H7 (cell line): Measurements from ENCODE around the gene HSFX2. TPM values are rescaled to one million over a fixed set of nuclear protein-coding genes. Genes with fewer than 3 reads are reported as not detected.
"Not testable (repeated sequence)": the region's sequence is repeated elsewhere in the genome, so short reads cannot be mapped to it uniquely, and the experiment has no call there.

Experiments used
- DNase-seq: peaks from one replicate; pipeline ENCODE4 v3.0.0; 2012
- H3K27me3 ChIP-seq: 2 replicates; pipeline ENCODE4 v1.6.0; 2011; ENCODE audit warnings: mild to moderate bottlenecking, low read length; ENCODE audit not compliant: control insufficient read depth, insufficient read depth
- H3K36me3 ChIP-seq: replicated peaks from 2 replicates; pipeline ENCODE4 v1.5.1; 2011; ENCODE audit warnings: low read length; ENCODE audit not compliant: control insufficient read depth, insufficient read depth
- H3K4me3 ChIP-seq: 2 replicates; pipeline ENCODE4 v1.5.1; 2011; ENCODE audit warnings: low read depth, mild to moderate bottlenecking, control low read depth, low read length, moderate library complexity; ENCODE audit not compliant: insufficient read depth
- total RNA-seq: library from RNA; depleted of rRNA; stranded (reverse); fragments of >200 nt; shearing (Covaris generic); gene quantifications from 2 replicates; pipeline ENCODE4 v1.2.3, GENCODE V29; 2014; rRNA removed

HSFX2 gene, protein sequence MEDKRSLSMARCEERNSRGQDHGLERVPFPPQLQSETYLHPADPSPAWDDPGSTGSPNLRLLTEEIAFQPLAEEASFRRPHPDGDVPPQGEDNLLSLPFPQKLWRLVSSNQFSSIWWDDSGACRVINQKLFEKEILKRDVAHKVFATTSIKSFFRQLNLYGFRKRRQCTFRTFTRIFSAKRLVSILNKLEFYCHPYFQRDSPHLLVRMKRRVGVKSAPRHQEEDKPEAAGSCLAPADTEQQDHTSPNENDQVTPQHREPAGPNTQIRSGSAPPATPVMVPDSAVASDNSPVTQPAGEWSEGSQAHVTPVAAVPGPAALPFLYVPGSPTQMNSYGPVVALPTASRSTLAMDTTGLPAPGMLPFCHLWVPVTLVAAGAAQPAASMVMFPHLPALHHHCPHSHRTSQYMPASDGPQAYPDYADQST
- total RNA-seq: 1.2 and 1.3 TPM in 2 replicates

DNA sequence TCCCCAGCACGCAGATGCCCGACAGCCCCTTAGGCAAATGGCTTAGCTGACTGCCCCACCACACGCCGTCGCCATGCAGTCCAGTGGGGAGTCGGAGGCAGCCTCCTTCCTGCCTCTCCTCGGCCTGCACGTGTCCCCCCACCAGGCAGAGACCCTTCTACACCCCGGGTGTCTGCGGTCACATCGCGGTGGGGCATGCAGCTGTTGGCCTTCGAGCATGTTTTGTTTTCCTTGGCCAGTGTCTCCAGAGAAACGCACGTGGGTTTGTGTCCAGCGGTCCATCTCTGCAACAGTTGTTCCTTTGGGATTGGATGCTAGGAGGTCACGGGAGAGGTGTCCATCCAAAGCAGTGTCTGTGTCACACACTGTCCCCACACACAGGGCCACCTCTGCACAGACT, at the start of gene HSFX2:
Gene HSFX2 (minus strand): TSS at position 101 of the 400 bp plus-strand sequence. CDS start 614 bp downstream, outside the sequence.
- not testable (repeated sequence) for H3K27me3 ChIP-seq, DNase-seq, H3K36me3 ChIP-seq, H3K4me3 ChIP-seq

DNA sequence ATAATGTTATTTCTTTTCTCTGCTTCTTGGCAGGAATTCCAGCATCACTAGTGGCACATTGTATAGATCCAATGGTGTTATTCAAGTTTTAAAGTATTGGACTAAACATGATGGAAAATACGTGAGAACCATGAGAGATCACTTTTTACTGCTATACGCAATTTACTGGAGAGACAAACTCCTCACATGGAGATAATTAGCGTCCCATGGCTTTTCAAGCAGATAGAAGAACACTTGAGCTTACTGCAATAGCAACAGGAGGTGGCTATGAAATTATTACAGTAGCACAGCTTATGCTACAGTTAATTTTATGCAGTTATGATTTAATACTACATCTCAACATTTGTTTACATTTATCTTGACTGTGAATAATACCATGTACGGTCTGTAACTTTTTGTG, 48.4 kb upstream of the HSFX2 start:
- DNase-seq: no peak
- H3K27me3 ChIP-seq: no peaks in the 10 kb centered on the region
- no peaks in the 10 kb centered on the region for H3K36me3 ChIP-seq
- H3K4me3 ChIP-seq: no peak overlapping the region

- no peaks in the 10 kb centered on the region for H3K36me3 ChIP-seq
- no peak for DNase-seq
- H3K27me3 ChIP-seq: no peaks in the 10 kb centered on the region
- no peak overlapping the region for H3K4me3 ChIP-seq
These were observed 46.7 kb upstream of the HSFX2 start for GRCh38 chrX:149641835-149642234.

- H3K4me3 ChIP-seq: no peak overlapping the region
- DNase-seq: no peak
- no peaks in the 10 kb centered on the region for H3K27me3 ChIP-seq
- H3K36me3 ChIP-seq: no peaks in the 10 kb centered on the region
These were observed 46.3 kb upstream of the HSFX2 start for GRCh38 chrX:149641432-149641831.

DNA sequence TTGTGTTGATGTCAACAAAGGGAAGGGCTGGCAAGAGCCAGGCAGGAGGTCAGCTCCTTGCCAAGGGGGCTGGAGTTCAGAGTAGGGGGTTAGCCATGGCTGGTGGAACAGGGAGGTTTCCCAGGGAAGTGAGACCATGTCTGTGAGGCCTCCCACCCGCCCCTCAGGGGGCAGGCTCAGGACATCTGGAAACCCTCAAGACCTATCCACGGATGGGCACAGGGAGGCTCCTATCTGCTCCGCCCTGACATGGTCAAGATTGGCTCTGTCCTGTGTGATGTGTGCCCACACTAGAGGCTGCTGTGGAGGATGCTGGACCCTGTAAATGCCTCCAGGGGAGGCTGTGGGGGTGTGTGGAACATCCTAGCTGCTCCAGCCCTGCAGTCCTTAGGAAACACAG, 44.5 kb upstream of the HSFX2 start:
- Histone ChIP-seq H3K27me3 (peaks cover 3% of the 10 kb centered on the region; the same call in 1 of the 2 replicates), H3K4me3 (no peak overlapping the region), H3K36me3 (no peaks in the 10 kb centered on the region)
- no peak for DNase-seq

DNA sequence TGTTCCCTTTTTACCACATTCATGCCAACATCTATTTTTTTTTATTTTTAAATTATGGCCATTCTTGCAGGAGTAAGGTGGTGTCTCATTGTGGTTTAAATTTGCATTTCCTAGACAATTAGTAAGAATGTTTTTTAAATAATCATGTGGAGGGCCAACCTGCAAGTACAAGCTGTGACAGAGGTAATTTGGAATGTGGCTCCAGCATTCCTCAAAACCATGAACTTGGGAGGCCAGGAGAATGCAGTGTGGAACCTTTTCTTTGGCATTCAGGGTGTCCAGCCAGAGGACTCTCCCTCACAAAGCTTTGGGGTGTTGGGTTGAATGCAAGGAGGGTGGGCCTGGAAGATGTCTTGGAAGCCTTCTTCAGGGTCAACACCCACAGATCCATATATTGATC, 43.7 kb upstream of the HSFX2 start:
- Histone ChIP-seq H3K27me3 (peaks cover 3% of the 10 kb centered on the region; the same call in 1 of the 2 replicates), H3K4me3 (no peak overlapping the region), H3K36me3 (no peaks in the 10 kb centered on the region)
- DNase-seq: no peak

GRCh38 chrX:149633511-149633910, 38.4 kb upstream of the HSFX2 start:
- Histone ChIP-seq H3K4me3 (no peak overlapping the region), H3K27me3 (peaks cover 17% of the 10 kb centered on the region), H3K36me3 (no peaks in the 10 kb centered on the region)
- no peak for DNase-seq

DNA sequence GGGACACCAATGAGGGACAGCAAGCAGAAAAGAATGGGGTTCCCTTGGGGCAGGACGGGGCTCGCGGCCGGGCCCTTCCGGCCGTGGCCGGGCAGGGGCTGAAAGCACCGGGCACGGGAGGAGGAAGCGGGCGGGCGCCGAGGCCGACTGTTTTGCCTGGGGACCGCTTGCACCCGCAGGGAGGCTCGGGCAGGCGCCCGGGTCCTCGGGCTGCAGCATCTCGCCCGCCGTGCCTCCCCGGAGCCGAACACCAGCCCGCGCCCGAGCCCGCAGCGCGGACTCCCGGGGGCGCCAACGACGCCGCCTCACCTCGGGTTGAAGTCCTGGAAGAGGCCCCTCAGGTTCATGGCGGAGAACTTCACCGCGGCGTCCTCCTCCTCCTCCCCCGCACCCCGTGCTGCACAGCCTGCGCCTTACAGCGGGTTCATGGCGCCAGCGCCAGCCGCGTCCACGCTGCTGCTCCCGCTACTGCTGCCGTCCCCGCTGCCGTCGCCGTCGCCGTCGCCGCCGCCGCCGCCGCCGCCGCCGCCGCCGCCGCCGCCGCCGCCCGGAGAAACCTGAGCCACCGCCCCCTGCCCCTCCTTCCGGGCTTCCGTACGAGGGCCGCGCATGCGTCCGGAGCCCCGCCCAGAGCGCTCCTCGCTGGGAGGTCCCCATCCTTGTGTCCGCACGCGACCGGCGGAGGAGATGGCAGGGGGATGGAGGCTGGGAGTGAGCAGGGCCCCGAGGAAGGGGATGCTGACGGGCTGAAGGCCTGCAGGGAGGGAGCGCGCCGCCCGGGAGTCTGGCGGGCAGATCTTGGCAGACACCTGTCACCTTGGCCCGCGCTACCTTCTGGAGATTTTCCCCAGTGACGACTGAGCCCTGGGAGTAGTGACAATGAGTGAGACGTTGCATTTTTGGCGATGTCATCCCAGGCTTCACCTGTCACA, 36.4 kb upstream of the HSFX2 start, which contains the start of gene TMEM185A:
Gene TMEM185A (minus strand): TSS at position 559 of the 932 bp plus-strand sequence. CDS start 212 bp downstream, at position 347.
- peaks cover 17% of the 10 kb centered on the region for H3K27me3 ChIP-seq
- H3K36me3 ChIP-seq: no peaks in the 10 kb centered on the region
- DNase-seq: peak; percentile 90
- peak within 1 kb of the TSS; percentile 91 for H3K4me3 ChIP-seq

DNA sequence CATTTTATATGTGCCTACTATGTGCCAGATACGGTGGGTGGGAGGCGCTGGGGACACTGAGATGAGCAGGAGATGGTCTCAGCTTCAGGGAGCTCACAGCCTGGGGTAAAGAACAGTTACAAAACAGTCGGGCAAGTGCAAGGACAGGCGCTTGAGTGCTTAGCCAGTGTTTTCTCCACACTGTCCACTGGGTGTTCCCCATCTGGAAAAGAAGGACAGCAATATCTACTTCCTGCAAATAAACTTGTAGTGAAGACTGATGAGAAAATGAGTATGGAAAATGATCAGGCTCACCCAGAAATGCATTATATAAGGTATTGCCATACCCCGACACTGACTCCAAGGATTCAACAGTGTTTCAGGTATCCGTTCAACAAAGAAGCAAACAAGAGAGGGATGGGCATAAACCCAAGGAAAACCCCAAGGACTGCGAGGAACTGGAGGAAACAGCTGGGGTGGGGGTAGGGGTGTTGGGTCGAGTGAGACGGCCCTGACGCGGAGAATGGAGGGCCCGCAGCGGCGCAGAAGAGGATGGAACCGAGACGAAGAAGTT, 35.6 kb upstream of the HSFX2 start:
- Histone ChIP-seq H3K36me3 (no peaks in the 10 kb centered on the region), H3K4me3 (peak overlapping the region; percentile 91)
- no peak for DNase-seq

DNA sequence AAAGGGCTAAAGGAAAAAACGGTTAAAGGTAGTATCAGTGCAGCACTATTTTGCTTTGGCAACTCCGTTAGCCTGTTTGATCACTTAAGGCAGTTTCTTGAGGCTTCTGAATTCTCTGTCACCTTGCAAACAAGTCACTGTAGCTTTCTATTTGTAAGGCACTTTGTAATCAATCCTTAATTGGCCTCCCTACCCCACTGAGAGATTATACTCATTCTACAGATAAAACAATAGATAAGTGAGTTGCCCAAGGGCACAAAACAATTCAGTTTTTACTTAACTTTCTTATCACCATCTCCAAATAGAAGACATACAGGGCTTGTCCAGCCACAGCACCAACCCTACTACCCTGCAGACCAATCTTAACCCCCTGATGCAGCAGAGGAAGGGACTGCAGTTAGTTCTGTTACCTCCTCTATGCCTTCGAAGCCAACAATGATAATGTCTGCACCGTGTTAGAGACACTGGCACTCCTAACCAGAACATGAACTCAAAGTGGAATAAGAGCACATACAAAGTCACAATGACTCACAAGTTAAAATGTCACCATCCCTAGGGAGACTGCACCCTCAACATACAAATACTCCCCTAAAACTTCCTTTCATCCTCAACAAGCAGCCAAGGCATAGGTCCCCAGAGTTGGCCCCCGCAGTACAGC, 34.7 kb upstream of the HSFX2 start:
- Histone ChIP-seq H3K36me3 (no peaks in the 10 kb centered on the region), H3K4me3 (peak overlapping the region; percentile 91; the same call in 1 of the 2 replicates), H3K27me3 (peaks cover 14% of the 10 kb centered on the region)
- DNase-seq: no peak

More for the DNA sequence above, 35.6 kb upstream of the HSFX2 start:
- peaks cover 17% of the 10 kb centered on the region for H3K27me3 ChIP-seq

- no peak for DNase-seq
- Histone ChIP-seq H3K4me3 (no peak overlapping the region), H3K27me3 (peaks cover 14% of the 10 kb centered on the region), H3K36me3 (no peaks in the 10 kb centered on the region)
These were observed 33.7 kb upstream of the HSFX2 start for GRCh38 chrX:149628768-149629167.

GRCh38 chrX:149628280-149628679, 33.2 kb upstream of the HSFX2 start:
- H3K36me3 ChIP-seq: no peaks in the 10 kb centered on the region
- H3K27me3 ChIP-seq: peaks cover 10% of the 10 kb centered on the region
- DNase-seq: no peak
- H3K4me3 ChIP-seq: no peak overlapping the region

DNA sequence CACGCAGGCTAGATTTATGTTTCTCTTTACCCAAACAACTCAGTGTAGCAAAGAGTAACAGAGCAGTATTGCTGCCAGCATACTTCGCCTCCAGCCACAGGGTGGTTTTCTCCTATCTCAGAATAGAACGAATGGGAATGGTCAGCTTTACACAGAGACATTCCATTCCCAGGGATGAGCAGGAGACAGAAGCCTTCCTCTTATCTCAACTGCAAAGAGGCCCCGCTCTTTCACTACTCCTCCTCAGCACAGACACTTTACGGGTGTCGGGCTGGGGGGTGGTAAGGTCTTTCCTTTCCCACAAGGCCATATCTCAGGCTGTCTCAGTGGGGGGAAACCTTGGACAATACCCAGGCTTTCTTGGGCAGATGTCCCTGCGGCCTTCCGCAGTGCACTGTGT, 31.7 kb upstream of the HSFX2 start:
- not testable (repeated sequence) for H3K36me3 ChIP-seq, H3K4me3 ChIP-seq, DNase-seq, H3K27me3 ChIP-seq

GRCh38 chrX:149619662-149620061, 24.5 kb upstream of the HSFX2 start:
- H3K36me3 ChIP-seq, DNase-seq, H3K4me3 ChIP-seq, H3K27me3 ChIP-seq: not testable (repeated sequence)
